CD4-positive, alpha-beta T cell treated with Interleukin-10 for 1 hour (primary cell): Measurements from ENCODE around the gene KRTAP1-1.
"Not testable (repeated sequence)": the region's sequence is repeated elsewhere in the genome, so short reads cannot be mapped to it uniquely, and the experiment has no call there.

Source experiments
- DNase-seq: peaks from one replicate; pipeline ENCODE4 v3.0.0-alpha.2; 2020

The KRTAP1-1 gene

GRCh38 chr17:41010441-41010840 is 30.8 kb downstream of the KRTAP1-1 start:
- DNase-seq, result no peak

- DNase-seq, result no peak
Observed at GRCh38 chr17:41009936-41010335, 31.3 kb downstream of the KRTAP1-1 start.

- no peak for DNase-seq
Observed at GRCh38 chr17:41009301-41009760, 31.9 kb downstream of the KRTAP1-1 start.

GRCh38 chr17:41008811-41009210 is 32.4 kb downstream of the KRTAP1-1 start, which contains the start of gene KRTAP3-1:
KRTAP3-1 (minus strand) TSS chr17:41009128; CDS start chr17:41009074, 54 bp downstream.
- DNase-seq, result no peak

- DNase-seq, result no peak
Observed at GRCh38 chr17:41004397-41004796, 36.9 kb downstream of the KRTAP1-1 start.

- no peak for DNase-seq
Observed at GRCh38 chr17:41003926-41004325, 37.3 kb downstream of the KRTAP1-1 start.

- no peak for DNase-seq
Observed at GRCh38 chr17:41002814-41003213, 38.4 kb downstream of the KRTAP1-1 start.

- no peak for DNase-seq
Observed at GRCh38 chr17:41001795-41002194, 39.5 kb downstream of the KRTAP1-1 start.

- not testable (repeated sequence) for DNase-seq
Observed at GRCh38 chr17:40999563-40999962, 41.7 kb downstream of the KRTAP1-1 start, which contains the start of gene KRTAP3-2. KRTAP3-2 (minus strand) TSS chr17:40999906; CDS start chr17:40999853, 53 bp downstream.

GRCh38 chr17:40997361-40997760 is 43.9 kb downstream of the KRTAP1-1 start:
- DNase-seq, result no peak

- no peak for DNase-seq
Observed at GRCh38 chr17:40996829-40997228, 44.4 kb downstream of the KRTAP1-1 start.

- no peak for DNase-seq
Observed at GRCh38 chr17:40995116-40995515, 46.1 kb downstream of the KRTAP1-1 start.

- no peak for DNase-seq
Observed at GRCh38 chr17:40993839-40994238, 47.4 kb downstream of the KRTAP1-1 start, which contains the start of gene KRTAP3-3. KRTAP3-3 (minus strand) TSS chr17:40994164; CDS start chr17:40994097, 67 bp downstream.

- DNase-seq, result no peak
Observed at GRCh38 chr17:40993084-40993483, 48.2 kb downstream of the KRTAP1-1 start.

GRCh38 chr17:40992666-40993065 is 48.6 kb downstream of the KRTAP1-1 start:
- DNase-seq, result no peak
